Right lobe of liver (tissue), 6 donors: ENCODE measurements around the gene COL5A1. TPM values are rescaled to one million over a fixed set of nuclear protein-coding genes. Genes with fewer than 3 reads are reported as not detected.

ENCODE experiments used
- ATAC-seq, 4 donors: fragments of 200-7000 bp; cut with Tn5 transposase; one replicate each; pipeline ENCODE4 v1.9.1; 2020; ENCODE audit warnings: mild to moderate bottlenecking in 4 of 4, moderate library complexity in 4 of 4
- DNase-seq, 3 donors: peaks; one replicate each; pipeline ENCODE4 v3.0.0-alpha.2; 2020
- H3K27ac ChIP-seq, 3 donors: fragments of 200-600 bp; one replicate each; pipeline ENCODE4 v1.8.0; 2022
- H3K27me3 ChIP-seq, 2 donors: fragments of 200-600 bp; one replicate each; pipeline ENCODE4 v1.8.0; 2022
- H3K36me3 ChIP-seq, 4 donors: fragments of 200-600 bp; sonication (generic) in 1 of 4; one replicate each; pipeline versions ENCODE4 v1.5.1 to v1.8.0; 2017 to 2022; ENCODE audit warnings: control low read depth in 1 of 4
- H3K4me1 ChIP-seq, 4 donors: fragments of 200-600 bp; sonication (generic) in 1 of 4; one replicate each; pipeline versions ENCODE4 v1.5.1 to v1.8.0; 2017 to 2022; ENCODE audit warnings: control low read depth in 1 of 4
- H3K4me3 ChIP-seq, 3 donors: fragments of 200-600 bp; one replicate each; pipeline ENCODE4 v1.8.0; 2022
- H3K9me3 ChIP-seq, 4 donors: fragments of 200-600 bp; sonication (generic) in 1 of 4; one replicate each; pipeline versions ENCODE4 v1.5.1 to v1.8.0; 2017 to 2022; ENCODE audit warnings: control low read depth in 1 of 4
- POLR2A ChIP-seq: fragments of 450-650 bp; IDR thresholded peaks from one replicate; pipeline ENCODE4 v1.6.1; 2017; ENCODE audit warnings: antibody characterized with exemption, mild to moderate bottlenecking
- WGBS: methylation state at CpG from one replicate; pipeline ENCODE4 v1.1.6; 2018; ENCODE audit warnings: low coverage, low lambda C conversion rate; ENCODE audit not compliant: insufficient coverage; ENCODE audit errors: missing lambda C conversion rate; 5-methylcytosine and 5-hydroxymethylcytosine counted together
- intact Hi-C, 2 donors: fragments of 100-400 bp; cut with DNase I; formaldehyde crosslinking; loops; one replicate each; pipeline versions ENCODE4 v1.11.2 to v1.14.1; 2022
- total RNA-seq, 6 experiments: library from RNA; depleted of rRNA in 2 of 6; stranded (reverse); fragments of >200 nt in 2 of 6; fragmentation: NEBNext Ultra II Directional in 3 of 6; extraction: Animal tissue kit (Norgen Biotek cat#: 25700) in 3 of 6; gene quantifications; one replicate each; pipeline versions ENCODE4 v1.1.0 to v1.2.4, GENCODE V29; 2016 to 2023
- TF ChIP-seq, protein P1 (sequence below), 4 donors: fragments of 200-600 bp in 3 of 4; fragments of 450-650 bp in 1 of 4; IDR thresholded peaks; one replicate each; pipeline versions ENCODE4 v1.5.1 to v1.8.0; 2016 to 2022; ENCODE audit warnings: antibody characterized with exemption in 4 of 4, mild to moderate bottlenecking in 2 of 4
- donor health status: DM: no; HTN: yes; CAD: no.
- donor health status: DM: no; HTN: no; CAD: no.
- donor health status: DM: no; HTN: no; CAD: no.
- donor health status: DM: no; HTN: yes; CAD: no.
- donor health status: DM: no; HTN: yes; CAD: no.

The COL5A1 gene
- total RNA-seq, 6 experiments from 2014 or later = 1.5 to 17.0 (median 7.7) TPM

- ATAC-seq (no peak), DNase-seq (no peak)
- intact Hi-C loops = loop anchor here (5.0 to 10.0 kb wide), 2 partner anchors 38 to 720 kb away; no protein-coding TSS in a partner anchor
- H3K4me3 ChIP-seq = no peak overlapping the region
- TF ChIP-seq POLR2A = no peak
- TF ChIP-seq, protein P1, sequence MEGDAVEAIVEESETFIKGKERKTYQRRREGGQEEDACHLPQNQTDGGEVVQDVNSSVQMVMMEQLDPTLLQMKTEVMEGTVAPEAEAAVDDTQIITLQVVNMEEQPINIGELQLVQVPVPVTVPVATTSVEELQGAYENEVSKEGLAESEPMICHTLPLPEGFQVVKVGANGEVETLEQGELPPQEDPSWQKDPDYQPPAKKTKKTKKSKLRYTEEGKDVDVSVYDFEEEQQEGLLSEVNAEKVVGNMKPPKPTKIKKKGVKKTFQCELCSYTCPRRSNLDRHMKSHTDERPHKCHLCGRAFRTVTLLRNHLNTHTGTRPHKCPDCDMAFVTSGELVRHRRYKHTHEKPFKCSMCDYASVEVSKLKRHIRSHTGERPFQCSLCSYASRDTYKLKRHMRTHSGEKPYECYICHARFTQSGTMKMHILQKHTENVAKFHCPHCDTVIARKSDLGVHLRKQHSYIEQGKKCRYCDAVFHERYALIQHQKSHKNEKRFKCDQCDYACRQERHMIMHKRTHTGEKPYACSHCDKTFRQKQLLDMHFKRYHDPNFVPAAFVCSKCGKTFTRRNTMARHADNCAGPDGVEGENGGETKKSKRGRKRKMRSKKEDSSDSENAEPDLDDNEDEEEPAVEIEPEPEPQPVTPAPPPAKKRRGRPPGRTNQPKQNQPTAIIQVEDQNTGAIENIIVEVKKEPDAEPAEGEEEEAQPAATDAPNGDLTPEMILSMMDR (IDR thresholded peaks at IDR 0.05) = no peak
- no peaks in the 10 kb centered on the region for H3K9me3 ChIP-seq
- H3K27me3 ChIP-seq = no peaks in the 10 kb centered on the region
- WGBS = no CpG with 5 or more reads among the region's 6 CpGs
- H3K36me3 ChIP-seq = no peaks in the 10 kb centered on the region
- H3K4me1 ChIP-seq = no peaks in the 10 kb centered on the region
- H3K27ac ChIP-seq = no peak overlapping the region
These were observed 52.7 kb downstream of the COL5A1 start for GRCh38 chr9:134694368-134694665.

- Histone ChIP-seq H3K4me3 (no peak overlapping the region), H3K36me3 (no peaks in the 10 kb centered on the region), H3K4me1 (no peaks in the 10 kb centered on the region), H3K9me3 (no peaks in the 10 kb centered on the region), H3K27ac (no peak overlapping the region), H3K27me3 (no peaks in the 10 kb centered on the region)
- peak in 1 of 3 donors; percentile 48 for DNase-seq
- ATAC-seq = no peak
- TF ChIP-seq, protein P1 (IDR thresholded peaks at IDR 0.05) = no peak
- TF ChIP-seq POLR2A = no peak
- intact Hi-C loops = loop anchor here (5.0 to 10.0 kb wide), 2 partner anchors 38 to 720 kb away; no protein-coding TSS in a partner anchor
- 70% methylated on average over 2 of the region's 12 CpGs for WGBS
These were observed 53.1 kb downstream of the COL5A1 start for GRCh38 chr9:134694714-134695113.

GRCh38 chr9:134695144-134695543 is 53.5 kb downstream of the COL5A1 start:
- Histone ChIP-seq H3K27me3 (no peaks in the 10 kb centered on the region), H3K4me1 (no peaks in the 10 kb centered on the region), H3K9me3 (no peaks in the 10 kb centered on the region), H3K36me3 (no peaks in the 10 kb centered on the region), H3K4me3 (no peak overlapping the region), H3K27ac (no peak overlapping the region)
- TF ChIP-seq, protein P1 (IDR thresholded peaks at IDR 0.05) = no peak
- no peak for TF ChIP-seq POLR2A
- intact Hi-C loops = loop anchor here in 1 of 2 donors (10.0 kb wide), 1 partner anchor 720 kb away; no protein-coding TSS in a partner anchor
- DNase-seq (peak in 1 of 3 donors; percentile 35), ATAC-seq (no peak)
- WGBS = 60% methylated on average over 1 of the region's 12 CpGs

GRCh38 chr9:134696433-134696832 is 54.8 kb downstream of the COL5A1 start:
- DNase-seq = peak in 1 of 3 donors; percentile 8
- no peak overlapping the region for H3K4me3 ChIP-seq
- H3K9me3 ChIP-seq = no peaks in the 10 kb centered on the region
- ATAC-seq = no peak
- 54% methylated on average over 8 of the region's 8 CpGs for WGBS
- H3K27ac ChIP-seq = no peak overlapping the region
- no peaks in the 10 kb centered on the region for H3K27me3 ChIP-seq
- intact Hi-C loops = loop anchor here in 1 of 2 donors (10.0 kb wide), 1 partner anchor 718 kb away; no protein-coding TSS in a partner anchor
- H3K36me3 ChIP-seq = no peaks in the 10 kb centered on the region
- H3K4me1 ChIP-seq = no peaks in the 10 kb centered on the region
- no peak for TF ChIP-seq POLR2A
- TF ChIP-seq, protein P1 (IDR thresholded peaks at IDR 0.05) = no peak

GRCh38 chr9:134698111-134698510 is 56.5 kb downstream of the COL5A1 start:
- Histone ChIP-seq H3K27ac (no peak overlapping the region), H3K9me3 (no peaks in the 10 kb centered on the region), H3K4me1 (no peaks in the 10 kb centered on the region), H3K36me3 (no peaks in the 10 kb centered on the region), H3K4me3 (no peak overlapping the region), H3K27me3 (no peaks in the 10 kb centered on the region)
- ATAC-seq (no peak), DNase-seq (no peak)
- no peak for TF ChIP-seq POLR2A
- TF ChIP-seq, protein P1 (IDR thresholded peaks at IDR 0.05) = no peak
- WGBS = 60% methylated on average over 1 of the region's 5 CpGs
- intact Hi-C loops = loop anchor here in 1 of 2 donors (10.0 kb wide), 1 partner anchor 717 kb away; no protein-coding TSS in a partner anchor
